CD14-positive monocyte (primary cell): Measurements from ENCODE around the gene NEDD4L. TPM values are rescaled to one million over a fixed set of nuclear protein-coding genes. Genes with fewer than 3 reads are reported as not detected.

Source experiments
- DNase-seq, 3 donors: peaks; one replicate each; pipeline ENCODE4 v3.0.0-alpha.2; 2011 to 2022
- H2AFZ ChIP-seq: 2 replicates; pipeline ENCODE4 v1.6.0; 2012; ENCODE audit warnings: mild to moderate bottlenecking, low read depth, low read length, inconsistent platforms; ENCODE audit not compliant: insufficient read depth, poor library complexity, severe bottlenecking
- H3K27ac ChIP-seq, 2 donors: 1 replicate in 1 of 2; 2 replicates in 1 of 2; pipeline ENCODE4 v1.5.1; 2012 to 2013; ENCODE audit warnings: low read length in 2 of 2, control low read depth in 1 of 2, inconsistent platforms in 1 of 2, low read depth in 1 of 2, mild to moderate bottlenecking in 1 of 2
- H3K27me3 ChIP-seq, 2 donors: one replicate each; pipeline versions ENCODE4 v1.6.0 to v1.6.1; 2011 to 2013; ENCODE audit warnings: low read length in 2 of 2; ENCODE audit not compliant: control insufficient read depth in 2 of 2, insufficient read depth in 2 of 2
- H3K36me3 ChIP-seq, 2 donors: replicated peaks in 1 of 2; 1 replicate in 1 of 2; 2 replicates in 1 of 2; pipeline versions ENCODE4 v1.5.1 to v1.6.1; 2012 to 2013; ENCODE audit warnings: low read length in 2 of 2, control low read depth in 1 of 2, inconsistent platforms in 1 of 2, mild to moderate bottlenecking in 1 of 2; ENCODE audit not compliant: insufficient read depth in 2 of 2, control insufficient read depth in 1 of 2
- H3K4me1 ChIP-seq, 2 donors: 1 replicate in 1 of 2; 2 replicates in 1 of 2; pipeline versions ENCODE4 v1.5.1 to v1.6.1; 2012 to 2013; ENCODE audit warnings: low read length in 2 of 2, control low read depth in 1 of 2, inconsistent platforms in 1 of 2, mild to moderate bottlenecking in 1 of 2, moderate library complexity in 1 of 2; ENCODE audit not compliant: insufficient read depth in 2 of 2, control insufficient read depth in 1 of 2
- H3K4me2 ChIP-seq: replicated peaks from 2 replicates; pipeline ENCODE3; 2012; ENCODE audit warnings: low read length, moderate library complexity, mild to moderate bottlenecking; ENCODE audit not compliant: poor library complexity, severe bottlenecking; ENCODE audit errors: extremely low read depth
- H3K4me3 ChIP-seq, 3 experiments: fragments of 200-600 bp in 1 of 3; sonication (generic) in 1 of 3; replicated peaks in 1 of 3; 1 replicate in 2 of 3; 2 replicates in 1 of 3; pipeline ENCODE4 v1.5.1; 2011 to 2013; ENCODE audit warnings: low read length in 3 of 3, mild to moderate bottlenecking in 3 of 3, control low read depth in 2 of 3, low read depth in 2 of 3, inconsistent platforms in 1 of 3, moderate library complexity in 1 of 3
- H3K79me2 ChIP-seq: 2 replicates; pipeline ENCODE4 v1.6.0; 2012; ENCODE audit warnings: mild to moderate bottlenecking, control low read depth, inconsistent platforms, low read length, moderate library complexity; ENCODE audit not compliant: insufficient read depth
- H3K9ac ChIP-seq: 2 replicates; pipeline ENCODE4 v1.6.0; 2017; ENCODE audit warnings: low read length, mild to moderate bottlenecking; ENCODE audit not compliant: insufficient read depth, poor library complexity, severe bottlenecking
- H3K9me3 ChIP-seq, 2 donors: replicated peaks in 1 of 2; 1 replicate in 1 of 2; 2 replicates in 1 of 2; pipeline versions ENCODE4 v1.5.1 to v1.6.1; 2012 to 2013; ENCODE audit warnings: low read length in 2 of 2, control low read depth in 1 of 2; ENCODE audit not compliant: control insufficient read depth in 1 of 2, insufficient read depth in 1 of 2
- H4K20me1 ChIP-seq: 2 replicates; pipeline ENCODE4 v1.6.0; 2012; ENCODE audit warnings: mild to moderate bottlenecking, low read length, control low read depth, moderate library complexity; ENCODE audit not compliant: insufficient read depth
- H3K27ac Mint-ChIP-seq, 7 donors: one replicate each; pipeline ENCODE4 v1.8.0; 2020; ENCODE audit warnings: mild to moderate bottlenecking in 7 of 7, mixed read lengths in 7 of 7, moderate library complexity in 6 of 7, inconsistent platforms in 2 of 7
- H3K27me3 Mint-ChIP-seq, 3 donors: one replicate each; pipeline ENCODE4 v1.8.0; 2021 to 2022; ENCODE audit warnings: low read depth in 3 of 3, mild to moderate bottlenecking in 3 of 3, mixed read lengths in 3 of 3, moderate library complexity in 3 of 3, inconsistent platforms in 1 of 3
- H3K36me3 Mint-ChIP-seq, 2 donors: one replicate each; pipeline ENCODE4 v1.8.0; 2020; ENCODE audit warnings: mixed read lengths in 2 of 2, inconsistent platforms in 1 of 2, mild to moderate bottlenecking in 1 of 2
- H3K4me1 Mint-ChIP-seq: one replicate; pipeline ENCODE4 v1.8.0; 2020; ENCODE audit warnings: mild to moderate bottlenecking, mixed read lengths
- H3K4me3 Mint-ChIP-seq, 2 donors: one replicate each; pipeline ENCODE4 v1.8.0; 2020; ENCODE audit warnings: mild to moderate bottlenecking in 2 of 2, mixed read lengths in 2 of 2, moderate library complexity in 1 of 2
- H3K9me3 Mint-ChIP-seq, 7 donors: one replicate each; pipeline ENCODE4 v1.8.0; 2020 to 2022; ENCODE audit warnings: mixed read lengths in 7 of 7, mild to moderate bottlenecking in 6 of 7, moderate library complexity in 6 of 7, inconsistent platforms in 2 of 7
- WGBS: methylation state at CpG from one replicate; pipeline ENCODE4 v1.1.5; 2013; ENCODE audit warnings: missing lambda C conversion rate; ENCODE audit not compliant: insufficient coverage; 5-methylcytosine and 5-hydroxymethylcytosine counted together
- intact Hi-C, 2 donors: fragments of 100-400 bp; cut with micrococcal nuclease; formaldehyde crosslinking; loops; one replicate each; pipeline versions ENCODE4 v1.15.0 to v1.15.1; 2023
- polyA plus RNA-seq, 3 donors: library from polyadenylated mRNA; depleted of rRNA in 1 of 3; unstranded in 2 of 3; stranded (reverse) in 1 of 3; fragments of 300-500 nt in 2 of 3; fragments of >200 nt in 1 of 3; fragmentation: Illumina TruSeq in 2 of 3; gene quantifications; 1 replicate in 2 of 3; 2 replicates in 1 of 3; pipeline ENCODE4 v1.2.3, GENCODE V29; 2012 to 2021
- TF ChIP-seq, protein P1 (sequence below): fragments of 200-600 bp; IDR thresholded peaks from one replicate; pipeline ENCODE4 v1.8.0; 2022; ENCODE audit warnings: antibody characterized with exemption, mild to moderate bottlenecking

NEDD4L gene
- polyA plus RNA-seq, 3 donors = 2.5 to 5.2 (median 4.5) TPM

- Mint-ChIP-seq H3K36me3 (no peaks in the 10 kb centered on the region), H3K9me3 (peaks cover 0 to 4% (median 0%) of the 10 kb centered on the region in 7 donors), H3K27ac (no peak overlapping the region), H3K27me3 (peaks cover 28 to 39% (median 29%) of the 10 kb centered on the region in 3 donors), H3K4me3 (peak overlapping the region in 1 of 2 donors; percentile 39), H3K4me1 (peaks cover 36% of the 10 kb centered on the region)
- no peak overlapping the region for H3K9ac ChIP-seq
- H3K36me3 ChIP-seq = no peaks in the 10 kb centered on the region
- no peak overlapping the region for H3K4me2 ChIP-seq
- H2AFZ ChIP-seq = no peak overlapping the region
- H3K4me1 ChIP-seq = peaks cover 18 to 36% of the 10 kb centered on the region in 2 donors
- H3K27ac ChIP-seq = no peak overlapping the region
- H3K79me2 ChIP-seq = no peaks in the 10 kb centered on the region
- intact Hi-C loops = loop anchor here in 1 of 2 donors (5.0 kb wide), 2 partner anchors 46 to 96 kb away; no protein-coding TSS in a partner anchor
- TF ChIP-seq, protein P1, sequence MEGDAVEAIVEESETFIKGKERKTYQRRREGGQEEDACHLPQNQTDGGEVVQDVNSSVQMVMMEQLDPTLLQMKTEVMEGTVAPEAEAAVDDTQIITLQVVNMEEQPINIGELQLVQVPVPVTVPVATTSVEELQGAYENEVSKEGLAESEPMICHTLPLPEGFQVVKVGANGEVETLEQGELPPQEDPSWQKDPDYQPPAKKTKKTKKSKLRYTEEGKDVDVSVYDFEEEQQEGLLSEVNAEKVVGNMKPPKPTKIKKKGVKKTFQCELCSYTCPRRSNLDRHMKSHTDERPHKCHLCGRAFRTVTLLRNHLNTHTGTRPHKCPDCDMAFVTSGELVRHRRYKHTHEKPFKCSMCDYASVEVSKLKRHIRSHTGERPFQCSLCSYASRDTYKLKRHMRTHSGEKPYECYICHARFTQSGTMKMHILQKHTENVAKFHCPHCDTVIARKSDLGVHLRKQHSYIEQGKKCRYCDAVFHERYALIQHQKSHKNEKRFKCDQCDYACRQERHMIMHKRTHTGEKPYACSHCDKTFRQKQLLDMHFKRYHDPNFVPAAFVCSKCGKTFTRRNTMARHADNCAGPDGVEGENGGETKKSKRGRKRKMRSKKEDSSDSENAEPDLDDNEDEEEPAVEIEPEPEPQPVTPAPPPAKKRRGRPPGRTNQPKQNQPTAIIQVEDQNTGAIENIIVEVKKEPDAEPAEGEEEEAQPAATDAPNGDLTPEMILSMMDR = no peak
- no peak overlapping the region for H3K4me3 ChIP-seq
- peaks cover 5 to 12% of the 10 kb centered on the region in 2 donors for H3K27me3 ChIP-seq
- no peaks in the 10 kb centered on the region for H3K9me3 ChIP-seq
- DNase-seq = no peak
- no peaks in the 10 kb centered on the region for H4K20me1 ChIP-seq
- WGBS = no CpG with 5 or more reads among the region's 4 CpGs
Observed at GRCh38 chr18:58041633-58042032, 2.4 kb upstream of the NEDD4L start.

DNA sequence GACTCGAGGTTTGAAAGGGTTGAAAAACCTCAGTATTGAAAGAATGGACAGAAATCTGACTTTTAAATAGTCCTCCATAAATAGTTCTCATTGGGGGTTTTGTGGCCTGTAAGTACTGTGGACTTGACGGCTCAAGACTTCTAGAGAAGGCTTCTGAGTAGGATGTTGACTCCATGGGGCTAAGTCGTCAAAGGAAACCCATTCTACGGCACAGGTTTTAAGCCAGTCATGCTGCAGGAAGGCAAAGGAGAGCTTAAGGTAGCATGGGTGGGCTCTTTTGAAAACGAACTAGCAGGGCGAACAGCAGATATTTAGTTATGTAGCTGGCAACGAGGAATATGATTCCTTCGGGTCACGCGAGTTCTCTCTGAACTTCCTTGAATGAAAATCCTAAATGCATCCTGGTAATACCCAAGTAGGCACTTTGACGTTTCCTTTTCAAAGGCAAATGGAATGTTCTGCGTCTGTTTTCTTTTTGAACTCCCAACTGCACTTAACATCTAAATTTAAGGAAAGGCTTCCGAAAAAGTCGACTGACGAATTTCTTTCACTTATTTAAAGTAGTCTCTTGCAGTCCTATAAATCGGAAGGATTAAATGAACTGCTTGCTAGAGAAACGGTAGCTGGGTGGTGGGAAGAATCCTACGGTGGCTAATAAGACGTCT, 1.1 kb upstream of the NEDD4L start:
- peak overlapping the region in 1 of 7 donors; percentile 30 for H3K27ac Mint-ChIP-seq
- H3K4me3 Mint-ChIP-seq = peak overlapping the region; percentile 86 to 94
- Histone ChIP-seq H3K9me3 (no peaks in the 10 kb centered on the region), H3K4me2 (peak overlapping the region; percentile 96), H3K4me1 (peaks cover 18 to 34% of the 10 kb centered on the region in 2 donors), H3K9ac (no peak overlapping the region), H2AFZ (peak overlapping the region; percentile 79), H3K4me3 (peak overlapping the region; percentile 50 to 77 (median 72)), H3K27ac (no peak overlapping the region), H3K79me2 (no peaks in the 10 kb centered on the region), H4K20me1 (no peaks in the 10 kb centered on the region), H3K27me3 (peaks cover 5 to 12% of the 10 kb centered on the region in 2 donors), H3K36me3 (no peaks in the 10 kb centered on the region)
- 5% methylated on average over 14 of the region's 19 CpGs for WGBS
- peaks cover 35% of the 10 kb centered on the region for H3K4me1 Mint-ChIP-seq
- peaks cover 26 to 38% (median 29%) of the 10 kb centered on the region in 3 donors for H3K27me3 Mint-ChIP-seq
- TF ChIP-seq, protein P1 = no peak
- no peak for DNase-seq
- peaks cover 0 to 4% (median 0%) of the 10 kb centered on the region in 7 donors for H3K9me3 Mint-ChIP-seq
- H3K36me3 Mint-ChIP-seq = no peaks in the 10 kb centered on the region
- intact Hi-C loops = loop anchor here in 1 of 2 donors (1.0 to 5.0 kb wide), 3 partner anchors 44 to 94 kb away; no protein-coding TSS in a partner anchor
